ENCODE results near the gene HGD. TPM values are rescaled to one million over a fixed set of nuclear protein-coding genes. Genes with fewer than 3 reads are reported as not detected.

HGD gene
- total and polyA plus RNA-seq, 4 donors, result 1.8 to 2.6 (median 2.3) TPM

DNA sequence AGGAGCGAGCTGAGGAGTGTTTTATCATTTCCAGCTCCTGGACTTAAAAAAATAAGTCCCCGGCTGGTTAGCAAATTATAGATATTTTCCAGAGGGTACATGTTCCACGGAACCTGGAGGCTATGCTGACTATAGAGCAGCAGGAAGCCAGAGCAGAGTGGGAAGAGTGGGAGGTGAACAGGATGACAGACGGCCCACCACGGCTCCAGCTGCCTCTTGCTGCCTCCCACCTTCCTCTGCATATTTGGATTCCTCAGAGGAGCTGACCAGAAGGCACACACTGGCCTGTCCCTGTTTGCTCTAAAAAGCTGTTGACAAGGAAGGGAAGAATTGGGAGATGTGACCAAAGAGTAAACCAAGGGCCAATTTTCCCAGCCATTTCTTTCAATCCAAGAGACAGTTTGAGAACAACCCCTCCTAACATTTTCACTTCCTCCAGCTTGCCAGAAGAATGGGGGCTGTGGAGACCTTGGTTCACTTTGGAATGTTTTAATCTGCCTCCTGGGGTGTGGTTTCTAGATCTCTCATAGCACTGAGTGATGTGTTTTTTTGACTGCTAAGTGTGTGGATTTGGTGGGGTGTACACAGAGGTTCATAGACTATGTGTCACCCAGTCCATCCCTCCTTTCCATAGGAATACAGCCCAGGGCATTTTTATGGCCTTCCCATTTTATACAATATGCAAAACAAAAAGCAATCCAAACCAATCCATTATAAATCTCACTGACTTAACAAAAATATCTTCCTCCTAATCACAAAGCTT is 36.8 kb downstream of the HGD start:
- H3K27ac ChIP-seq (ENCODE audit: low read depth in 1 of 2, low read length in 1 of 2), result peak overlapping the region in 1 of 2 donors; percentile 21
- ATAC-seq (ENCODE audit: insufficient read depth, low FRiP score), result peak; percentile 19
- no peaks in the 10 kb centered on the region for H3K9me3 ChIP-seq (ENCODE audit: control insufficient read depth in 4 of 4, insufficient read depth in 3 of 4, low read length in 3 of 4)
- DNase-seq, result no peak
- H3K27me3 ChIP-seq (ENCODE audit: control insufficient read depth in 3 of 3, insufficient read depth in 3 of 3, low read length in 2 of 3), result no peaks in the 10 kb centered on the region
- H3K4me3 ChIP-seq, result no peak overlapping the region
- WGBS, 2 donors, result 62 to 64% methylated on average over 5 of the region's 5 CpGs
- peaks cover 0 to 8% (median 0%) of the 10 kb centered on the region in 5 donors for H3K4me1 ChIP-seq (ENCODE audit: control insufficient read depth in 5 of 5, insufficient read depth in 5 of 5, low read length in 5 of 5)
- no peak overlapping the region for H3K9ac ChIP-seq (ENCODE audit: insufficient read depth in 1 of 2, low read length in 2 of 2)
- no peaks in the 10 kb centered on the region for H3K36me3 ChIP-seq (ENCODE audit: control insufficient read depth in 4 of 4, insufficient read depth in 4 of 4, low read length in 4 of 4)
- TF ChIP-seq, protein P1, sequence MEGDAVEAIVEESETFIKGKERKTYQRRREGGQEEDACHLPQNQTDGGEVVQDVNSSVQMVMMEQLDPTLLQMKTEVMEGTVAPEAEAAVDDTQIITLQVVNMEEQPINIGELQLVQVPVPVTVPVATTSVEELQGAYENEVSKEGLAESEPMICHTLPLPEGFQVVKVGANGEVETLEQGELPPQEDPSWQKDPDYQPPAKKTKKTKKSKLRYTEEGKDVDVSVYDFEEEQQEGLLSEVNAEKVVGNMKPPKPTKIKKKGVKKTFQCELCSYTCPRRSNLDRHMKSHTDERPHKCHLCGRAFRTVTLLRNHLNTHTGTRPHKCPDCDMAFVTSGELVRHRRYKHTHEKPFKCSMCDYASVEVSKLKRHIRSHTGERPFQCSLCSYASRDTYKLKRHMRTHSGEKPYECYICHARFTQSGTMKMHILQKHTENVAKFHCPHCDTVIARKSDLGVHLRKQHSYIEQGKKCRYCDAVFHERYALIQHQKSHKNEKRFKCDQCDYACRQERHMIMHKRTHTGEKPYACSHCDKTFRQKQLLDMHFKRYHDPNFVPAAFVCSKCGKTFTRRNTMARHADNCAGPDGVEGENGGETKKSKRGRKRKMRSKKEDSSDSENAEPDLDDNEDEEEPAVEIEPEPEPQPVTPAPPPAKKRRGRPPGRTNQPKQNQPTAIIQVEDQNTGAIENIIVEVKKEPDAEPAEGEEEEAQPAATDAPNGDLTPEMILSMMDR (IDR thresholded peaks at IDR 0.05; ENCODE audit: control extremely low read depth, extremely low read depth), result no peak

DNA sequence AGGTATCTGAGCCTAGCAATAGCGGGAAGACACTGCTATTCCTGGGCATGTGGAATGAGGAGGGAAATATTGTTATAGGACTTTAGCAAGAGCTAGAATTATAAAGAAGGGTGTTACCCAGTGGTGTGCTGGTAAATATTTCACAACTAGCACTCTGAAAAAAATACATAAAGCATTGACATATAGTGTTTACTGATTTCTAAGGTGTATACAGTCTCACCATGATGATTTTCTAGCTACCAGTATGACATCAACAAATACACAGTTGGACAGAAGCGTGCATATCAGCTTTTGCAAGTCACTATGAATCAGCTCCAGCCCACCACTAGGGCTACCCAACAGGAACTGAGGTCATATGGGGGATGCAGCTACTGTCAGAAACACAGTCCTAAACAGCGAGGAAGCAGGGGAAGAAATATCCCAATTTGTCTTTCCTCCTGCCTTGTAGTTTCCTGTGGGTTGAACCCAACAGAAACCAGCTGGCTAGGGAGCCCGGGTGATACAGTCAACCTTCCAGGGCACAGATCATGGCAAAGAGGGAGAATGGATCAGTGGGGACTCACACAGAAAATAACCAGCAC is 39.6 kb downstream of the HGD start:
- Histone ChIP-seq H3K4me1 (ENCODE audit: control insufficient read depth in 5 of 5, insufficient read depth in 5 of 5, low read length in 5 of 5) (peaks cover 0 to 8% (median 0%) of the 10 kb centered on the region in 5 donors), H3K9ac (ENCODE audit: insufficient read depth in 1 of 2, low read length in 2 of 2) (no peak overlapping the region), H3K27ac (ENCODE audit: low read depth in 1 of 2, low read length in 1 of 2) (no peak overlapping the region), H3K9me3 (ENCODE audit: control insufficient read depth in 4 of 4, insufficient read depth in 3 of 4, low read length in 3 of 4) (no peaks in the 10 kb centered on the region), H3K4me3 (no peak overlapping the region), H3K27me3 (ENCODE audit: control insufficient read depth in 3 of 3, insufficient read depth in 3 of 3, low read length in 2 of 3) (no peaks in the 10 kb centered on the region), H3K36me3 (ENCODE audit: control insufficient read depth in 4 of 4, insufficient read depth in 4 of 4, low read length in 4 of 4) (no peaks in the 10 kb centered on the region)
- DNase-seq (no peak), ATAC-seq (ENCODE audit: insufficient read depth, low FRiP score) (no peak)
- TF ChIP-seq, protein P1 (IDR thresholded peaks at IDR 0.05; ENCODE audit: control extremely low read depth, extremely low read depth), result no peak
- 35 to 49% methylated on average over 4 of the region's 4 CpGs for WGBS, 2 donors

DNA sequence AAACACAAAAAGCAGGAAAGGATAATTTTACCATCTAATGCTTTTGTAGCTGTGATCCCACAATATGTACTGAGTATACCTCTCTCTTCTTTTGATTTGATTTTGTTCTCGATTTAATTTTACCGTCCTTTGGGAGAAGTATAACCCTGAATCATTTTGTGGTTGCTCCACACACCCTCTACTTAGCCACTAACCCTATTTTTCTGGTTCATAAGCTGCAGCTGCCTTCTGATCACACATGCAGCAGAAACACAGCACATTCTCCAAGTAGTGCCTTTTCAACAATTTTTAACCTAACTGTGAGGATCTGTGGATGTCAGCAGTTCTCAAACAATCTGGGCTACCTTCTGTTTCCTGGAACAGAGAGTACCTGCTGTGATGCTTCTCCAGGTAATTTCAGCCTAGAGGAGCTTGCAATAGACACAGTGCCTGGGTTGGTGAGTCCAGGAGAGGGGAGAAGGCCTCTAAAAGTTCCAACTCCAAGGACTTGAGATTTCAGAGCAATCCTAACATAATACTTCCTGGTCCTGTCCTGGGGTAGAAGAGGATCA is 40.3 kb downstream of the HGD start:
- Histone ChIP-seq H3K27ac (ENCODE audit: low read depth in 1 of 2, low read length in 1 of 2) (no peak overlapping the region), H3K36me3 (ENCODE audit: control insufficient read depth in 4 of 4, insufficient read depth in 4 of 4, low read length in 4 of 4) (no peaks in the 10 kb centered on the region), H3K27me3 (ENCODE audit: control insufficient read depth in 3 of 3, insufficient read depth in 3 of 3, low read length in 2 of 3) (no peaks in the 10 kb centered on the region), H3K9ac (ENCODE audit: insufficient read depth in 1 of 2, low read length in 2 of 2) (no peak overlapping the region), H3K4me3 (no peak overlapping the region), H3K4me1 (ENCODE audit: control insufficient read depth in 5 of 5, insufficient read depth in 5 of 5, low read length in 5 of 5) (peaks cover 0 to 7% (median 0%) of the 10 kb centered on the region in 5 donors), H3K9me3 (ENCODE audit: control insufficient read depth in 4 of 4, insufficient read depth in 3 of 4, low read length in 3 of 4) (no peaks in the 10 kb centered on the region)
- ATAC-seq (ENCODE audit: insufficient read depth, low FRiP score) (no peak), DNase-seq (no peak)
- WGBS, 2 donors, result 91% methylated on average over 2 of the region's 2 CpGs
- TF ChIP-seq, protein P1 (IDR thresholded peaks at IDR 0.05; ENCODE audit: control extremely low read depth, extremely low read depth), result no peak

Measured in lung (tissue), 12 donors.